Measurements from ENCODE around the gene USP17L27.
A peak's percentile ranks its signal among the peaks of the same experiment; 100 is the strongest.
"Not testable (repeated sequence)": the region's sequence is repeated elsewhere in the genome, so short reads cannot be mapped to it uniquely, and the experiment has no call there.

USP17L27 gene, protein sequence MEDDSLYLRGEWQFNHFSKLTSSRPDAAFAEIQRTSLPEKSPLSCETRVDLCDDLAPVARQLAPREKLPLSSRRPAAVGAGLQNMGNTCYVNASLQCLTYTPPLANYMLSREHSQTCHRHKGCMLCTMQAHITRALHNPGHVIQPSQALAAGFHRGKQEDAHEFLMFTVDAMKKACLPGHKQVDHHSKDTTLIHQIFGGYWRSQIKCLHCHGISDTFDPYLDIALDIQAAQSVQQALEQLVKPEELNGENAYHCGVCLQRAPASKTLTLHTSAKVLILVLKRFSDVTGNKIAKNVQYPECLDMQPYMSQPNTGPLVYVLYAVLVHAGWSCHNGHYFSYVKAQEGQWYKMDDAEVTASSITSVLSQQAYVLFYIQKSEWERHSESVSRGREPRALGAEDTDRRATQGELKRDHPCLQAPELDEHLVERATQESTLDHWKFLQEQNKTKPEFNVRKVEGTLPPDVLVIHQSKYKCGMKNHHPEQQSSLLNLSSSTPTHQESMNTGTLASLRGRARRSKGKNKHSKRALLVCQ

GRCh38 chr4:9343848-9344247 lies at the start of gene USP17L27:
Gene USP17L27 (plus strand): TSS chr4:9344148. CDS start chr4:9344148, 0 bp downstream.
- DNase-seq = not testable (repeated sequence)

DNA sequence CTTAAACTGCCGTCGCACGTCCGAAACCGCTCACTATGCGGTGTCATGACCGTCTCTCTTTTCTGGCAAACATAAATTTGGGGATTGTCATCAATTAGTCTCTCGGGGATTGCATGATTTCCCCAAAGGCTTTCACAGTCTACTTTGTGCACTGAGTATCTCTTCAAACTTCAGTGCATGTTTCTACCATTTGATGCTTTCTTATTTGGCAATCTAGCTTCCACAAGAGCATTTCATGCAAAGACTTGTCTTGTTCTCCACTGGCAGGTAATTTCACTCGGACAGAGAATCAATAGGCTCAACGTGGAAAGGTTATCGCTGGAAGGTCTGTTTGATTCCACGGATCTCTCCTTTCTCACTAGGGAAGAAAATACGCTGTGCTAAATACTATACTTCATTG lies 19.8 kb upstream of the USP17L27 start:
- DNase-seq = not testable (repeated sequence)

- DNase-seq = not testable (repeated sequence)
Observed at GRCh38 chr4:9324865-9325264, 19.1 kb upstream of the USP17L27 start, which contains the start of gene USP17L24. Gene USP17L24 (plus strand): TSS chr4:9325165. CDS start chr4:9325165, 0 bp downstream.

DNA sequence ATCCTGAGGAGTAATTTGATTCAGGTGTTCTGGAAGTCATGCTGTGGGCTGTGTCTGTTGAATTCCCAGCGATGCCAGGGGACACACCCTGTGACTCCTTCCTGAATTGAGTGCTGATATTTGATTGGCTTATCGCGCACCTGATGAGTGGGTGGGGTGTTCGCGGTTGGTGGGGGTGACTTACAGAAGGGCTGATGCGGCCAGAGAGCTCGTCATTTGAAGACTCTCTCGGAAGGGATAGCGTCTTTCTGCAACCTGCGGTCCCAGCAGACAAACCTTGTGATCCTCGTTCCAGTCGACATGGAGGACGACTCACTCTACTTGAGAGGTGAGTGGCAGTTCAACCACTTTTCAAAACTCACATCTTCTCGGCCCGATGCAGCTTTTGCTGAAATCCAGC lies 14.3 kb upstream of the USP17L27 start, which contains the start of gene USP17L25:
Gene USP17L25, plus strand, starts transcription at position 301 of the 400 bp plus-strand sequence. Its CDS starts 0 bp downstream, at position 301.
- DNase-seq = not testable (repeated sequence)

- DNase-seq = not testable (repeated sequence)
Observed at GRCh38 chr4:9334358-9334757, 9.6 kb upstream of the USP17L27 start, which contains the start of gene USP17L26. Gene USP17L26 (plus strand): TSS chr4:9334658. CDS start chr4:9334658, 0 bp downstream.

DNA sequence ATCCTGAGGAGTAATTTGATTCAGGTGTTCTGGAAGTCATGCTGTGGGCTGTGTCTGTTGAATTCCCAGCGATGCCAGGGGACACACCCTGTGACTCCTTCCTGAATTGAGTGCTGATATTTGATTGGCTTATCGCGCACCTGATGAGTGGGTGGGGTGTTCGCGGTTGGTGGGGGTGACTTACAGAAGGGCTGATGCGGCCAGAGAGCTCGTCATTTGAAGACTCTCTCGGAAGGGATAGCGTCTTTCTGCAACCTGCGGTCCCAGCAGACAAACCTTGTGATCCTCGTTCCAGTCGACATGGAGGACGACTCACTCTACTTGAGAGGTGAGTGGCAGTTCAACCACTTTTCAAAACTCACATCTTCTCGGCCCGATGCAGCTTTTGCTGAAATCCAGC lies 4.8 kb upstream of the USP17L27 start, which contains the start of gene USP17L5:
Gene USP17L5, plus strand, starts transcription at position 301 of the 400 bp plus-strand sequence. Its CDS starts 0 bp downstream, at position 301.
- not testable (repeated sequence) for DNase-seq

DNA sequence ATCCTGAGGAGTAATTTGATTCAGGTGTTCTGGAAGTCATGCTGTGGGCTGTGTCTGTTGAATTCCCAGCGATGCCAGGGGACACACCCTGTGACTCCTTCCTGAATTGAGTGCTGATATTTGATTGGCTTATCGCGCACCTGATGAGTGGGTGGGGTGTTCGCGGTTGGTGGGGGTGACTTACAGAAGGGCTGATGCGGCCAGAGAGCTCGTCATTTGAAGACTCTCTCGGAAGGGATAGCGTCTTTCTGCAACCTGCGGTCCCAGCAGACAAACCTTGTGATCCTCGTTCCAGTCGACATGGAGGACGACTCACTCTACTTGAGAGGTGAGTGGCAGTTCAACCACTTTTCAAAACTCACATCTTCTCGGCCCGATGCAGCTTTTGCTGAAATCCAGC lies 4.6 kb downstream of the USP17L27 start, which contains the start of gene USP17L28:
Gene USP17L28, plus strand, starts transcription at position 301 of the 400 bp plus-strand sequence. Its CDS starts 0 bp downstream, at position 301.
- DNase-seq = not testable (repeated sequence)

- DNase-seq = not testable (repeated sequence)
Observed at GRCh38 chr4:9350866-9351265, 6.9 kb downstream of the USP17L27 start.

DNA sequence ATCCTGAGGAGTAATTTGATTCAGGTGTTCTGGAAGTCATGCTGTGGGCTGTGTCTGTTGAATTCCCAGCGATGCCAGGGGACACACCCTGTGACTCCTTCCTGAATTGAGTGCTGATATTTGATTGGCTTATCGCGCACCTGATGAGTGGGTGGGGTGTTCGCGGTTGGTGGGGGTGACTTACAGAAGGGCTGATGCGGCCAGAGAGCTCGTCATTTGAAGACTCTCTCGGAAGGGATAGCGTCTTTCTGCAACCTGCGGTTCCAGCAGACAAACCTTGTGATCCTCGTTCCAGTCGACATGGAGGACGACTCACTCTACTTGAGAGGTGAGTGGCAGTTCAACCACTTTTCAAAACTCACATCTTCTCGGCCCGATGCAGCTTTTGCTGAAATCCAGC lies 9.4 kb downstream of the USP17L27 start, which contains the start of gene USP17L29:
Gene USP17L29, plus strand, starts transcription at position 301 of the 400 bp plus-strand sequence. Its CDS starts 0 bp downstream, at position 301.
- not testable (repeated sequence) for DNase-seq

DNA sequence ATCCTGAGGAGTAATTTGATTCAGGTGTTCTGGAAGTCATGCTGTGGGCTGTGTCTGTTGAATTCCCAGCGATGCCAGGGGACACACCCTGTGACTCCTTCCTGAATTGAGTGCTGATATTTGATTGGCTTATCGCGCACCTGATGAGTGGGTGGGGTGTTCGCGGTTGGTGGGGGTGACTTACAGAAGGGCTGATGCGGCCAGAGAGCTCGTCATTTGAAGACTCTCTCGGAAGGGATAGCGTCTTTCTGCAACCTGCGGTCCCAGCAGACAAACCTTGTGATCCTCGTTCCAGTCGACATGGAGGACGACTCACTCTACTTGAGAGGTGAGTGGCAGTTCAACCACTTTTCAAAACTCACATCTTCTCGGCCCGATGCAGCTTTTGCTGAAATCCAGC lies 18.9 kb downstream of the USP17L27 start, which contains the start of gene USP17L30:
Gene USP17L30, plus strand, starts transcription at position 301 of the 400 bp plus-strand sequence. Its CDS starts 0 bp downstream, at position 301.
- not testable (repeated sequence) for DNase-seq

GRCh38 chr4:9379881-9380280 lies 35.9 kb downstream of the USP17L27 start:
- not testable (repeated sequence) for DNase-seq

GRCh38 chr4:9381012-9381534 lies 37.1 kb downstream of the USP17L27 start:
- DNase-seq = peak; percentile 14

DNA sequence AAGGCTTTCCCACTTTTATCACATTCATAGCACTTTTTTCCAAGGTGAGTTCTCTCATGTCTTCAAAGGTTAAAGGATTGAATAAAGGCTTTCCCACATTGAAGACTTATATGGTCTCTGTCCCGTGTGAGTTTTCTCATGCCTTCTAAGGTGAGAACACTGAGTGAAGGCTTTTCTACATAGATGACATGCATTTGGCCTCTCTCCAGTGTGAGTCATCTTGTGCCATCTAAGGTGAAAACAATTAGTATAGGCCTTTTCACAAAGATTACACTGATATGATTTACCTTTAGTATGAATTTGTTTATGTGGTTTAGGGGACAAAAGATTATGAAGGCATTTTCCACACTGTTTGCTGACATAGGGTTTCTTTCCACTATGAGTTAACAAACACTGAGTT lies 40.2 kb downstream of the USP17L27 start:
- DNase-seq = no peak

GRCh38 chr4:9389001-9389400 lies 45.1 kb downstream of the USP17L27 start:
- DNase-seq = peak; percentile 2
